H4 (cell line): ENCODE data around the gene LAT. TPM values are rescaled to one million over a fixed set of nuclear protein-coding genes. Genes with fewer than 3 reads are reported as not detected.
"Not testable (repeated sequence)": the region's sequence is repeated elsewhere in the genome, so short reads cannot be mapped to it uniquely, and the experiment has no call there.

Experiments
- DNase-seq: peaks from one replicate; pipeline ENCODE4 v3.0.0-alpha.2; 2015; ENCODE audit warnings: low spot score
- total RNA-seq: library from RNA; depleted of rRNA; stranded (reverse); fragments of >200 nt; shearing (Covaris generic); gene quantifications from 2 replicates; pipeline ENCODE4 v1.2.3, GENCODE V29; 2014; rRNA removed

Gene LAT, protein sequence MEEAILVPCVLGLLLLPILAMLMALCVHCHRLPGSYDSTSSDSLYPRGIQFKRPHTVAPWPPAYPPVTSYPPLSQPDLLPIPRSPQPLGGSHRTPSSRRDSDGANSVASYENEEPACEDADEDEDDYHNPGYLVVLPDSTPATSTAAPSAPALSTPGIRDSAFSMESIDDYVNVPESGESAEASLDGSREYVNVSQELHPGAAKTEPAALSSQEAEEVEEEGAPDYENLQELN
- total RNA-seq = 0.29 and 0.50 TPM in 2 replicates

DNA sequence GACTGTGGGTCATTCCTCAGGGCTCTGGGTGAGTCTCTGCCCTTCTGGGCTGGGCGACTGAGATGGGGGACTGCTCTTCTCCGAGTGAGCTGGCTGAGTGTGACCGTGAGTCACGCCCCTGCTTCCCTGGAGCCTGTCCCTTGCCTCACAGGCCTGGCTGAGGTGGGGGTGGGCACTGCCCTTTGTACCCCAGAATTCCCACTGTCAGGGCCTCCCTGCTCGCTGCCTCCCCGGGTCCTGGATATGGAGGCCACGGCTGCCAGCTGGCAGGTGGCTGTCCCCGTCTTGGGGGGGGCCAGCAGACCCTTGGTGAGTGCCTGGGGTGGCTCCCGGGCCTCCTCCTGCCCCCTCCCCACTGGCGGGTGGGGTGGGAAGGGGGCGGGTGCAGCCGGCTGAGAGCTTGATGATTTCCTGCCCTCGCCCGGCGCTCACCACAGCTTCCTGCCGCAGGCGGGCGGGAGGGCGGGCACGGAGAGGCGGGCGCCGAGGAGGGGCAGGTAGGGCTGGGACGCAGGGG, at the start of gene LAT:
LAT (plus strand) TSS at position 434 of the 517 bp plus-strand sequence. CDS start 366 bp downstream, outside the sequence.
- DNase-seq = no peak

DNA sequence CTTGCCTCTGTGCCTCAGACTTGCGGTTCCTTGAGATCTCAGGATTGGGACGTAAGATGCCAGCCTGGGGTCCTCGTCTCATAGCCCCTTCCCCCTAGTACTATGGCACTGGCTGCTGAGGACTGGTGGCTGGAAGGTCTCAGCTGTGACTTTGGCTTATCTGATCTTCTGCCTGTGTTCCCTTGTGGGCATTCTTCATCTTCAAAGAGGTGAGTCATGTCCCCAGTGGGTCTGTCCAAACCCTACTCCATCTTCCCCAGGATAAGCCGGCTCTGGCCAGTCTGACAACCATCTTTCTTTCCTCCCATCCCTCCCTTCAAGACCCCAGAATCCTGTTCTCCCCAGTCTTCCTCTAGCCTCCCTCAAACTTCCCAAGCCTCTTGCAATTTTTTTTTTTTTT, 49.5 kb upstream of the LAT start:
- DNase-seq = no peak

GRCh38 chr16:28935924-28936783, 48.7 kb upstream of the LAT start:
- no peak for DNase-seq

DNA sequence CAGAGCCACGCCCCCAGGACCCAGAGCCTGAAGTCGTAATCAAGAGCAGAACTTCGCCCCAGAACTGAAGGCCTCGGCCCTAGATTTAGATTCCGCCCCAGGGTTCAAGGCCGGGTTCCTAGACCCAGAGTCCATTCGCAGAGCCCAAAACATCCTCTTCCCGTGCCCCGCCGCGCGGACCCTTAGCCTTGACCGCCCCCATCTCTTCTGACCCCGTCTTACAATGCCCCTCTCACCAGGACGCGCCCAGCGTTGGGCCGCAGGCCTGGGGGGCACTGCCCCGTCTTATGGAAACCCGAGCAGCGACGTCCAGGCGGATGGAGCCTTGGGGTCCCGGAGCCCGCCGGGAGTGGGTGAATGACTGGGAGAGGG, 48.1 kb upstream of the LAT start:
- DNase-seq = no peak

DNA sequence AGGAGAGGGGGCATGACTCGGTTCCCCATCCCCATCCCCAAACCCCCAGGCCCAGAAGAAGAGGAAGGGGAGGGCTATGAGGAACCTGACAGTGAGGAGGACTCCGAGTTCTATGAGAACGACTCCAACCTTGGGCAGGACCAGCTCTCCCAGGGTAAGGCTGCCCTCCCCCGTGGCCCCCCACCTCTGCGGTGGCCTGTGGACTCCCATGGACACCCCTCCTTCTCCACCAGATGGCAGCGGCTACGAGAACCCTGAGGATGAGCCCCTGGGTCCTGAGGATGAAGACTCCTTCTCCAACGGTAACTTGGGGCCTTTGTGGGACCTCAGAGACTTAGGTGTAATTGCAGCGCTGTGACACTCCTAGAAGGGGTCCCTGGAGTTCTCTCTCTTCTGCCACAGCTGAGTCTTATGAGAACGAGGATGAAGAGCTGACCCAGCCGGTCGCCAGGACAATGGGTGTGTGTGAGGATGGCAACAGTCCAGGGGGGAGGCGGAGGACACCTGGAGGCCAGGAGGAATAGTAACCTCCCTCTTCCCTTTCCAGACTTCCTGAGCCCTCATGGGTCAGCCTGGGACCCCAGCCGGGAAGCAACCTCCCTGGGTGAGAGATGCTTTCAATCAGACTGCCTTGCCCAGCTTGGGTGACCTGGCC, 47.5 kb upstream of the LAT start:
- no peak for DNase-seq

- DNase-seq = no peak
These were observed 46.1 kb upstream of the LAT start for GRCh38 chr16:28938721-28939120.

DNA sequence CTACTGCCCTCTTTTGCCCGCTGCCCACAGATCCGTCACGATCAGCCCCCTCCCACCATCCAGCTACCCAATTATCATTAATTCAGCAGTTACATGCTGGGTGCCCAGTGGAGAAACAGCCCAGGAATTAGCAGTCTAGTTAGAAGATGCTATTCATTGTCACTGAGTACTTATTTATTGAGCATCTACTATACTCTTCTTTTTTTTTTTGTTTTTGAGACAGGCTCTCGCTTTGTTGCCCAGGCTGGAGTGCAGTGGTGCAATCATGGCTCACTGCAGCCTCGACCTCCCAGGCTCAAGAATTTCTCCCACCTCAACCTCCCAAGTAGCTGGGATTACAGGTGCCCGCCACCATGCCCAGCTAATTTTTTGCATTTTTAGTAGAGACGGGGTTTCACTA, 45.0 kb upstream of the LAT start:
- DNase-seq = not testable (repeated sequence)

- no peak for DNase-seq
These were observed 41.6 kb upstream of the LAT start for GRCh38 chr16:28943281-28943680.

DNA sequence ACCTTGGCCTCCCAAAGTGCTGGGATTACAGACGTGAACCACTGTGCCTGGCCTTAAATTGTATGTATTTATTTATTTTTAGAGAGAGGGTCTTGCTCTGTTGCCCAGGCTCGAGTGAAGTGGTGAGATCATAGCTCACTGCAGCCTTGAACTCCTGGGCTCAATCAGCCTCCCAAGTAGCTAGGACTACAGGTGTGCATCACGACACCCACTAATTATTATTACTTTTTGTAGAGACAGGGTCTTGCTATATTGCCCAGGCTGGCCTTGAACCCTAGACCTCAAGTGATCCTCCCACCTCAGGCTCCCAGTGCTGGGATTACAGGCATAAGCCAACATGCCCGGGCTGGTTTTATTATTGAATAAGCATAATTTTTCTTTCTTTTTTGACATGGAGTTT, 38.2 kb upstream of the LAT start:
- no peak for DNase-seq

GRCh38 chr16:28950648-28951409, 34.0 kb upstream of the LAT start, which contains the start of gene NFATC2IP:
Gene NFATC2IP, plus strand, starts transcription at chr16:28950937. Its CDS starts 75 bp downstream, at chr16:28951012.
- DNase-seq = peak; percentile 100

- no peak for DNase-seq
These were observed 33.4 kb upstream of the LAT start for GRCh38 chr16:28951410-28951943.

DNA sequence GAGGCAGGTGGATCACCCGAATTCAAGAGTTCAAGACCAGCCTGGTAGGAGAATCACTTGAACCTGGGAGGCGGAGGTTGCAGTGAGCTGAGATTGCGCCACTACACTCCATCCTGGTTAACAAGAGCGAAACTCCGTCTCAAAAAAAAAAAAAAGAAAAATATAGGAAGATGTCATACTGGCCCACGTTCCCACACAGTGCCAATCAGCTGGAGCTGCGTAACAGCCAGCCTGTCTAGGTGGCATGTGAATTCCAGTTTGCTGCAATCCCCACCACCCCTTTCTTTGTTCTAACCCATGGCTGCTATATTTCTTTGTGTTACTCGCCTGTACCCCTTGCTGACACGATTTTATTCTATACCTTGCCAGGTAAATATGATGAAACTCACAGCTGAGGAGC, 26.6 kb upstream of the LAT start:
- no peak for DNase-seq

DNA sequence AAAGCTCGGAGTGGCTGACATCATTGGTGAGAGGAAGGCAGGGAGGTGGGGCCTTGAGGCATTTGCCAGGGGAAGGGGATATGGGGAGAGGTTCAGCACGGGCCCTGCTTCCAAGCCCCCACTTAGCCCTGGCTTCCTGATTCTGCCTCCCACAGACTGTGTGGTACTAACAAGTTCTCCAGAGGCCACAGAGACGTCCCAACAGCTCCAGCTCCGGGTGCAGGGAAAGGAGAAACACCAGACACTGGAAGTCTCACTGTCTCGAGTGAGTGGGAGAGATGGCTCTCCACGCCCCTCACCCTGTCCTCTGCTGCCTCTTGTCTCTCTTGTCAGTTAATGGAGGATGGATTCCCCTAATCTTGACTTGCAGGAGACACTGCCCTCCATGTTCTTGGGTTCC, 26.0 kb upstream of the LAT start:
- DNase-seq = no peak

DNA sequence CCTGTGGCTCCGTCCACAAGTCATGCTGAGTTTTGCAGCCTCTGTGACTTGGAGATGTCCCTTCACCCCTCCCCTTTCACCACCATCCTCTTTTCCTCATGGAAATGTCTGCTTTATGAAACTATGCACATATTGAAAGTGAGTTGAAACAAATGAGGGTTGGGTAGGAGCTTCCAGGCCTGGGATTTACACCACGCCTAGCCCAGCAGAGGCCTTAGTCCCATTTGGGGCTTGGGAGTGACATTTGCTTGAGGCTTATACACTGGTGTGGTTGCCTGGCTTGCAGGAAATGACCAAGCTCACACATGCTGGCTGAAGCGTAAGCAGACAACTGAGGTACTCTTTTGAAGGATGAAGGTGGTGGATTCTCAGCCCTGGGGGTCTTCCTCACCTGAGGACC, 20.8 kb upstream of the LAT start:
- no peak for DNase-seq

DNA sequence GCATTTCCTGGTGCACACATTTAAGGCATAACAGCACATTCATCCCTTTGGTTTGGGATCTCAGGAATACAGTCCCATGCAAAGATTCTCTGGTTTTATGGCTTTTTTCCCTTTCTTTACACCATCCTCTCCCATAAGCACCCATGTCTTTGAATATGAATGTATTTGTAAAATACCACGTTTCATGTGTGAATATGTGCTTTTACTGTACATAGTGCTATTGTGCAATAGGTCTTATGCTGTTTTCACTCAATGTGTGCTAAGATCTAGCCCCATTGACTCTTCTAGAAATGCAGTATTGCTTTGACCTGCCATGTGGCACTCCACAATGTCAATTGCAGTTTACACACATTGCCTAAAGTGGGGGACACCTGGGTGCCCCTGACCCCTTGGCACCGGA, 20.4 kb upstream of the LAT start:
- DNase-seq = no peak

- DNase-seq = no peak
These were observed 17.7 kb upstream of the LAT start for GRCh38 chr16:28967156-28967555.

GRCh38 chr16:28969696-28970095, 15.2 kb upstream of the LAT start:
- DNase-seq = not testable (repeated sequence)

GRCh38 chr16:28974007-28974436, 10.8 kb upstream of the LAT start:
- DNase-seq = peak; percentile 59

GRCh38 chr16:28974437-28975157, 10.3 kb upstream of the LAT start, which contains the start of gene SPNS1:
Gene SPNS1, plus strand, starts transcription at chr16:28974778. Its CDS starts 374 bp downstream, at chr16:28975152.
- DNase-seq = peak; percentile 93

DNA sequence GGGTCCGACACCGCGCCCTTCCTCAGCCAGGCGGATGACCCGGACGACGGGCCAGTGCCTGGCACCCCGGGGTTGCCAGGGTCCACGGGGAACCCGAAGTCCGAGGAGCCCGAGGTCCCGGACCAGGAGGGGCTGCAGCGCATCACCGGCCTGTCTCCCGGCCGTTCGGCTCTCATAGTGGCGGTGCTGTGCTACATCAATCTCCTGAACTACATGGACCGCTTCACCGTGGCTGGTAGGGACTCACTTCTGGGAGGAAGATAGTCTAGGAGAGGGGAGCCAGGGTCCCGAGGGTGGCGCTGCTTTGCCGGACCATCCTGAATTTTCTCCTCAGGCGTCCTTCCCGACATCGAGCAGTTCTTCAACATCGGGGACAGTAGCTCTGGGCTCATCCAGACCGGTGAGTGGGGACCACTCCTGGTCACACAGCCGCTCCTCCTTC, 9.7 kb upstream of the LAT start:
- no peak for DNase-seq
